ENCODE data around the gene UBN1.

DNA sequence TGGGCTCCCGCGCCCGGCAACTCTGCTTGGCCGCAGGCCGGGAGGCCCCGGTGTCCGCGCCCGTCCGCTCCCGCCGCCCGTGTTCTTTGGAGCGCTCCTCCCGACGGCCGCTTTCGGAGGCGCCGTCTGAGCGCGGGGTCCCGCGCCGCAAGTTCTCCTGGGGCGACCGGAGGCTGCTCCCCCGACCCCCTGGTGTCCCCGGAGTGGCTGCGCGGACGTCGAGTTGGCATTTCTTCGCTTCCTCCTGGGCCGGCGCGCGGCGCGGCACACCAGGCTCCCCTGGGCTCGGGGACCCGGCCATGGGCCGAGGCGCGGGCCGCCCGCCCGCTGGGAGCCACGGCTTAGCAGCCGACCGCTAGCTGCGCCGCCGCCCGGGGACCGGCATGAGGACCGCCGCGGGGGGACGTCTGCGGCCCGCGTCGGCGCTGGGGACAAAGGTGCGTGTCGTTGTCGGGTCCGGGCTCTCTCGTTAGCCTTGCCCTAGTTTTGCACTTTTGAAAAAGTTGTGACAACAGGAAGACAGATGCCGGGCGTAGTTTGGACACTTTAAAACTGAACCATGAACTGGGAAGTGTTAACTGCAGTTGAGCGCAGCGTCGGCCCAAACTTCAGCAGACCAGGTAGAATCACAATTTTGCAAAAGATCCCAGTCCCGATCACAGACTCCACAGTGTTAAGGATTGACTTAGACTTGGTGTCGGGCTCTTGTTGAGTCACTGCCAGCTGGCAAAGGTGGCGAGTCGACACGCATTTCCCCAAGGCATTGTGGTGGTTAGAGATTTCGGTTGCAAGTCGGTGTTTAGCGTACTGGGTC, 700 bp downstream of the UBN1 start:
- TF ChIP-seq, protein P1, sequence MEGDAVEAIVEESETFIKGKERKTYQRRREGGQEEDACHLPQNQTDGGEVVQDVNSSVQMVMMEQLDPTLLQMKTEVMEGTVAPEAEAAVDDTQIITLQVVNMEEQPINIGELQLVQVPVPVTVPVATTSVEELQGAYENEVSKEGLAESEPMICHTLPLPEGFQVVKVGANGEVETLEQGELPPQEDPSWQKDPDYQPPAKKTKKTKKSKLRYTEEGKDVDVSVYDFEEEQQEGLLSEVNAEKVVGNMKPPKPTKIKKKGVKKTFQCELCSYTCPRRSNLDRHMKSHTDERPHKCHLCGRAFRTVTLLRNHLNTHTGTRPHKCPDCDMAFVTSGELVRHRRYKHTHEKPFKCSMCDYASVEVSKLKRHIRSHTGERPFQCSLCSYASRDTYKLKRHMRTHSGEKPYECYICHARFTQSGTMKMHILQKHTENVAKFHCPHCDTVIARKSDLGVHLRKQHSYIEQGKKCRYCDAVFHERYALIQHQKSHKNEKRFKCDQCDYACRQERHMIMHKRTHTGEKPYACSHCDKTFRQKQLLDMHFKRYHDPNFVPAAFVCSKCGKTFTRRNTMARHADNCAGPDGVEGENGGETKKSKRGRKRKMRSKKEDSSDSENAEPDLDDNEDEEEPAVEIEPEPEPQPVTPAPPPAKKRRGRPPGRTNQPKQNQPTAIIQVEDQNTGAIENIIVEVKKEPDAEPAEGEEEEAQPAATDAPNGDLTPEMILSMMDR (IDR thresholded peaks at IDR 0.05): no peak
- TF ChIP-seq POLR2A (IDR thresholded peaks at IDR 0.05; ENCODE audit: low read depth) (no peak), POLR2AphosphoS5 (IDR thresholded peaks at IDR 0.05) (peak in 1 of 2 donors; percentile 6)

Measured in esophagus muscularis mucosa (tissue), 3 donors.